ENCODE results near the gene NUDT7.

NUDT7 gene

GRCh38 chr16:77690416-77690815, 31.9 kb upstream of the NUDT7 start:
- Histone ChIP-seq H3K4me2 (ENCODE audit: low read length) (no peak overlapping the region), H2AFZ (ENCODE audit: low read length) (no peak overlapping the region), H3K9me2 (ENCODE audit: low read depth, low read length) (no peaks in the 10 kb centered on the region), H3K4me1 (ENCODE audit: insufficient read depth, low read length, severe bottlenecking) (no peaks in the 10 kb centered on the region), H3K36me3 (ENCODE audit: insufficient read depth, low read length) (no peaks in the 10 kb centered on the region), H3K9me3 (ENCODE audit: low read length) (no peaks in the 10 kb centered on the region), H3K9ac (ENCODE audit: low read length) (no peak overlapping the region), H3K4me3 (ENCODE audit: low read depth, low read length, poor library complexity, severe bottlenecking) (no peak overlapping the region), H3F3A (ENCODE audit: insufficient read depth, low read length) (no peaks in the 10 kb centered on the region), H3K27ac (ENCODE audit: low read depth, low read length, poor library complexity, severe bottlenecking) (no peak overlapping the region), H3K27me3 (ENCODE audit: insufficient read depth, low read length) (0 out of 2 replicates have a peak, but pooled peaks cover 3% of the 10 kb centered on the region), H4K20me1 (ENCODE audit: insufficient read depth, low read length) (no peaks in the 10 kb centered on the region), H3K79me2 (ENCODE audit: insufficient read depth, low read length) (no peaks in the 10 kb centered on the region)
- TF ChIP-seq CTCF (IDR thresholded peaks at IDR 0.05; ENCODE audit: low read length) (no peak), EZH2 (IDR thresholded peaks at IDR 0.05; ENCODE audit: borderline replicate concordance, low read length) (no peak)

- Histone ChIP-seq H3K9ac (ENCODE audit: low read length) (no peak overlapping the region), H3K27me3 (ENCODE audit: insufficient read depth, low read length) (0 out of 2 replicates have a peak, but pooled peaks cover 3% of the 10 kb centered on the region), H3K36me3 (ENCODE audit: insufficient read depth, low read length) (no peaks in the 10 kb centered on the region), H3K79me2 (ENCODE audit: insufficient read depth, low read length) (no peaks in the 10 kb centered on the region), H2AFZ (ENCODE audit: low read length) (no peak overlapping the region), H3K4me2 (ENCODE audit: low read length) (no peak overlapping the region), H3F3A (ENCODE audit: insufficient read depth, low read length) (no peaks in the 10 kb centered on the region), H3K4me3 (ENCODE audit: low read depth, low read length, poor library complexity, severe bottlenecking) (no peak overlapping the region), H4K20me1 (ENCODE audit: insufficient read depth, low read length) (no peaks in the 10 kb centered on the region), H3K9me3 (ENCODE audit: low read length) (no peaks in the 10 kb centered on the region), H3K27ac (ENCODE audit: low read depth, low read length, poor library complexity, severe bottlenecking) (no peak overlapping the region), H3K9me2 (ENCODE audit: low read depth, low read length) (no peaks in the 10 kb centered on the region), H3K4me1 (ENCODE audit: insufficient read depth, low read length, severe bottlenecking) (no peaks in the 10 kb centered on the region)
- no peak for TF ChIP-seq CTCF (IDR thresholded peaks at IDR 0.05; ENCODE audit: low read length)
- no peak for TF ChIP-seq EZH2 (IDR thresholded peaks at IDR 0.05; ENCODE audit: borderline replicate concordance, low read length)
Measured at GRCh38 chr16:77692612-77693011, 29.7 kb upstream of the NUDT7 start.

- H3K79me2 ChIP-seq (ENCODE audit: insufficient read depth, low read length) = no peaks in the 10 kb centered on the region
- H2AFZ ChIP-seq (ENCODE audit: low read length) = no peak overlapping the region
- no peaks in the 10 kb centered on the region for H3K9me3 ChIP-seq (ENCODE audit: low read length)
- H3K4me1 ChIP-seq (ENCODE audit: insufficient read depth, low read length, severe bottlenecking) = no peaks in the 10 kb centered on the region
- H3K9me2 ChIP-seq (ENCODE audit: low read depth, low read length) = no peaks in the 10 kb centered on the region
- no peaks in the 10 kb centered on the region for H3K27me3 ChIP-seq (ENCODE audit: insufficient read depth, low read length)
- no peak overlapping the region for H3K4me2 ChIP-seq (ENCODE audit: low read length)
- no peaks in the 10 kb centered on the region for H4K20me1 ChIP-seq (ENCODE audit: insufficient read depth, low read length)
- H3K9ac ChIP-seq (ENCODE audit: low read length) = no peak overlapping the region
- H3K4me3 ChIP-seq (ENCODE audit: low read depth, low read length, poor library complexity, severe bottlenecking) = no peak overlapping the region
- H3K27ac ChIP-seq (ENCODE audit: low read depth, low read length, poor library complexity, severe bottlenecking) = no peak overlapping the region
- TF ChIP-seq EZH2 (IDR thresholded peaks at IDR 0.05; ENCODE audit: borderline replicate concordance, low read length) (no peak), CTCF (IDR thresholded peaks at IDR 0.05; ENCODE audit: low read length) (no peak)
- no peaks in the 10 kb centered on the region for H3F3A ChIP-seq (ENCODE audit: insufficient read depth, low read length)
- H3K36me3 ChIP-seq (ENCODE audit: insufficient read depth, low read length) = no peaks in the 10 kb centered on the region
Measured at GRCh38 chr16:77696149-77696548, 26.2 kb upstream of the NUDT7 start.

Data from OCI-LY1 (cell line).